Renal cortical epithelial cell (primary cell): ENCODE results near the gene GLT1D1. TPM values are rescaled to one million over a fixed set of nuclear protein-coding genes. Genes with fewer than 3 reads are reported as not detected.

Experiments
- DNase-seq: peaks from one replicate; pipeline ENCODE4 v3.0.0-alpha.2; 2011; ENCODE audit warnings: low read depth
- total RNA-seq: library from RNA; depleted of rRNA; stranded (reverse); fragments of >200 nt; gene quantifications from 2 replicates; pipeline ENCODE4 v1.2.3, GENCODE V29; 2014

GLT1D1 gene
- total RNA-seq, 1 donor from 2014 or later: not detected

GRCh38 chr12:128856035-128856790 lies 2.9 kb downstream of the GLT1D1 start:
- DNase-seq: no peak

- no peak for DNase-seq
Observed at GRCh38 chr12:128856791-128857078, 3.5 kb downstream of the GLT1D1 start.

- DNase-seq: no peak
Observed at GRCh38 chr12:128857133-128857763, 4.0 kb downstream of the GLT1D1 start.

DNA sequence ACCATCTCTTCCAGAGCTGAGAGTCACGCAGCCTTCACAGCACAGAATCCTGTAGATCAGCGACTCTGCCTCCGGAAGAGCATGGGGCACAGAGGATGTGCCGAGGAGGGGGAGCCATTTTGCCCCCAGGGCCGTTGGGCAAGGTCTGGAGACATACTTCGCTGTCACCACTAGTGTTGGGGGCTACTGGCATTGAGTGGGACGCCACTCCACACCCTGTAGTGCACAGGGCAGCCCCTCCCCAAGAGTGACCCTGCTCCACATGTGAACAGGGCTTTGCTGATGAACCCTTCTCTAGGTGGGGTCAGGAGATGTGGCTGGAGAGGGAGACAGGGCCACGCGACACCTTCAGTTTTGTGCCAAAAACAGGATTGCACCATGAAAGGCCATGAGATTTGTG lies 6.0 kb downstream of the GLT1D1 start:
- DNase-seq: no peak

DNA sequence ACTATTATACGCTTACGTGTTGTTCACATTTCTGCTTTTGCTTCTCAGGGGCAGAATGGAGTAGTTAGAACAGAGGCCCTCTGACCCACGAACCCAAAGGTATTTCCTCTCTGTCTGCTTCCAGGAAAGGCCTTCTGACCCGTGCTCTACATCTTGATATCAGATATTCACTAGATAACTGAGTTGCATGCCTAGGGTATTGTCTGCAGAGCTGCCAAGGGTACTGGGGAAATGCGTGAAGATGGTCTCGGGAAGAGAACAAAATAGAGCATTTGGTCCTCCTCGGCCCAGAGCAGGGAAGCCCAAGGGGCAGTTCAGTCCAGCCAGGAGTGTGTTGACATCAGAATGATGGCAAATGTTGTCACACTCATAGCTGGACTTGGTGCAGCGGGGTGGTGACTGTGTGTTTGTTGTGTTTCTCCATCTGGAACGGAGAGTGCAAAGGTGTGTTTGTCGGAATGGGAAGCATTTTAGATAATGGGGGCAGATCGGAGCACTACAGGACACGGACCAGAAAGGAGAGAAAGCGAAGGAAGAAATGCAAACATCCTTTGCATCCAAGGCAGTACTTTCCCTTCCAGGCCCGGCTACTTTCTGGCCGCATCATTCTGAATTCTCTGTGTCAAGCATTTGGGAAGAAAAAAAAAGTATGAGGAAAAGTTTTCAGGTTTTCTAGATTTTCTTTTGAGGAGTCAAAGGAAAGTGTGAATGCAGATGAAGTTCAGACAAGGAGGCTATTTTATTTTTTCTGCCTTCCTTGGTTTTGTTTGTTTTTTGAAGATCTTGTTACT lies 8.1 kb downstream of the GLT1D1 start:
- no peak for DNase-seq

DNA sequence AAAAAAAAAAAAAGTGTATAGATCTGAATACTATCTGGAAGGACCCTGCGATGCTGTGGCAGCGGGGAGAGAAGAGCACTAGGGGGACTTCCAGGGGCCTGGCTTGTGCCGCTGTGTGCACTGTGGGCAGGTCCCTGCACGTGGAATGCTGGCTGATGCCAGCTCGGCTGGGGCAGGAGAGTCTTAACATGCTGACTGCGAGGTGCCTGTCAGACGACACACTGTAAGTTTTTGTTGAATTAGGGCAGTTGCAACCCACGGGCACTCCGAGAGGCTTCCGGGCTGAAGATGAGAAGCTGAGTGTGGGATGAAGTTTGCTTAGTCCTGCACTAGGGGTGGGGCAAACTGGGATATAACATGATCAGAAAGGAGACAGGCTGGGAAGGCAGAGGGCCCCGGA lies 10.7 kb downstream of the GLT1D1 start:
- DNase-seq: no peak

DNA sequence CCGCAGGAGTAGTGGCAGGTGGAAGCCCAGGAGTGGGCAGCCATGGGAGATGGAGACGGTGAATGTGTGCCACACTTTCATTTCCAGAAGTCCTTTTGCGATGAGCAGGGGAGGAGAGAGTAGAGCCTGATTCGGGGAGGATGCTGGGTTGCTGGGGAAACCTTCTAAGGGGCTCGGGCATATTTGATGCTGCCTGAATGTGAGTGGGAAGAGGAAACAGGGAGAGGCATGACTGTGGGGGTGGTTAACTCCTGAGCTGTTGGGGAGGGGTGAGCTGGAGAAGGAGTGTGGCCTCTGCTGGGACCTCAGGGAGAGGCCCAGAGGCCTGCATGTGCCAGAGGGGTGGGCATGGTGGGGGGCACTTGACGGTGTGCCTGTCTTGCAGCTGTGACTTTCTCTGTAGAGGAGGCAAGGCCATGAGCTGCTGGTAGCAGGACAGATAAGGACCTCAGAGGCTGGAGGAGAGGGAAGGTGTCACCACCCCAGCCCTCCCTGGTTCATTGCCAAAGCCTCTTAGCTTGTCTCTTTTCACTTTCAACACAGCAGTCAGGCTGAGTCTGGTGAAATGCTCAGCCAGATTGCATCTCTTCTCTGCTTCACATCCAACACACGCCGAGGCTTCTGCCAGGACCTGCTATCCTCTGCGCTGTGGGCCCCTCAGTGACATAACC lies 11.4 kb downstream of the GLT1D1 start:
- DNase-seq: no peak

- no peak for DNase-seq
Observed at GRCh38 chr12:128867466-128867865, 14.2 kb downstream of the GLT1D1 start.

DNA sequence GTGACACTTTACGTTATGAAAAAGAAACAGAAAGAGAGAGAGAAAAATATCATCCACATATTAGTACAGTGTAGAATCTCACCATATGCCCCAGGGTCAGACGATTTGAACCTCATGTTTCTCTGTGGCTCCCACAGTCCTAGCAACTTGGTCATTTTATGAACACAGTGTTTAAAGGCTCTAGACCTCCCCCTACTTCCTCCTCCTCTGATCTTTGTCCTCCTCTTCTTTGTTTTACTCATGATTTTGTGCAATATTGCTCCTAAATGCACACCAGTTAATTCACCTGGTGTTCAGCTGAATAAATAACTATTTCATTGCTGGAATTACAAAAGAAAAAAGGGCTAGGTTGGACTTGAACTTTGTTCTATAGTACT lies 18.2 kb downstream of the GLT1D1 start:
- no peak for DNase-seq

GRCh38 chr12:128872303-128872702 lies 19.0 kb downstream of the GLT1D1 start:
- no peak for DNase-seq

GRCh38 chr12:128876559-128876958 lies 23.3 kb downstream of the GLT1D1 start:
- DNase-seq: no peak

DNA sequence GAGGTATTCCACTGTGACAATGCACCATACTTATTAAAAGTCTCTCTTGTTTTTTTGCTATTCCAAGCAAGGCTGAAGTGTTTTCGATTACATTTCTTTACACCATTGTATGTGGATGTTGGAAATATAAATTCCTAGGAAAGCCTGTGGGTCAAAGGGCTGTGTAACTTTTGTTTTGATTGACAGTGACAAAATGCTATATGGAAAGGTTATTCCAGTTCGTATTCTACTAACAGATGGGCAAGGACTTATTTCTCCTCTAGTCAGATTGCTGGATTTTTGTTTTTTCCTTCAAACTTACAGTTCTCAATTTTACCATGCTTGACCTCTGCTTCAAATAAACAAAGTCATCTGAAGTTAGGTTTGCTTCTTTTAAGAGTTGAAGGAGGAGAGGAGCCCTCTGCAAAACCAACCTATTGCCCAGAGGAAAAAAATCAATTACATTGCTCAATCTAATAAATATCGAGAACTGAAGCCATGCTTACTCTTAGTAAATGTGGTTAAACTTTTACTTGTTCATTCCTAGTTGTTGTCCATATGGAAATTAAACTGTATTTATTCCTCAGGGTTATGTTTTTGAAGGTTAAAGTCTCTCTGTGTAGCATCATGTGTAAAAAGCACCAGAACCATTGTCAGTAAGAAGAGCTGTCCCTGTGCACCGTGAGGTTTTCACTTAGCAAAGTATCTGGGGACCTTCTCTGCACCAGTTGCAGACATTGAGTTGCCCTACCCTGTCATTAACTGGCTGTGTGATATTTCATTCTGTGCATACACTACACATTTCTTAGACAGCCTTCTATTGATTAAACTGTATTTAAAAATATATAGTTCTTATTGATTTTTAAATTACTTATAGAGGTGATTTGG lies 26.9 kb downstream of the GLT1D1 start:
- no peak for DNase-seq

DNA sequence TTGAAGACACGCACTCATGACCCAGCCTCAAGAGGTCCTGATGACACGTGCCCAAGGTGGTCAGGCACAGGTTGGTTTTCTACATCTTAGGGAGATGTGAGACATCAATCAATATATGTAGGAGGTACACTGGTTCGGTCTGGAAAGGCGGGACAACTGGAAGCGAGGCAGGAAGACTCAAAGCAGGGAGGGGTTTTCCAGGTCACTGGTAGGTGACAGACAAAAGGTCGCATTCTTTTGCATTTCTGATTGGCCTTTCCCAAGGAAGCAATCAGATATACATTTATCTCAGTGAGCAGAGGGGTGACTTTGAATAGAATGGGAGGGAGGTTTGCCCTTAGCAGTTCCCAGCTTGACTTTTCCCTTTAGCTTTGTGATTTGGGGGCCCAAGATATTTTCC lies 38.6 kb downstream of the GLT1D1 start:
- no peak for DNase-seq

- no peak for DNase-seq
Observed at GRCh38 chr12:128903236-128903635, 50.0 kb downstream of the GLT1D1 start.

GRCh38 chr12:128905003-128905544 lies 51.8 kb downstream of the GLT1D1 start:
- no peak for DNase-seq

GRCh38 chr12:128906485-128907137 lies 53.3 kb downstream of the GLT1D1 start:
- DNase-seq: no peak

- no peak for DNase-seq
Observed at GRCh38 chr12:128908254-128908653, 55.0 kb downstream of the GLT1D1 start.

- DNase-seq: no peak
Observed at GRCh38 chr12:128909653-128910052, 56.4 kb downstream of the GLT1D1 start.

DNA sequence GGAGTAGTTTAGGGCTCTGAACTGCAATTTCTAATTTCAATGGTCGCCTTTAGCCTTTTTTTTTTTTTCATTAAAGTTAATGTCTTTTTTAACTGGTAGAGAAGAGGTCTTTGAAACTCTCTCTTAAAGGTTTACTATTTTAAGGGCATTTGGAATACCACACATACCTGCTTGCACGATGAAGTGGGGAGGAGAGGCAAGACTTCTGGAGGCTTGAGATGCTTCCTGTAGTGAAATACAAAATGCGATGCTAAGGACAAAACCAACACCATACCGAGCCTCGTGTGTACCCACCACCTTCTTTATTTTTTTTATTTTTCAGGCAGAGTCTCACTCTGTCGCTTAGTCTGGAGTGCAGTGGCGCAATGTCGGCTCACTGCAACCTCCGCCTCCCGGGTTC lies 57.4 kb downstream of the GLT1D1 start:
- no peak for DNase-seq

GRCh38 chr12:128911861-128912260 lies 58.6 kb downstream of the GLT1D1 start:
- no peak for DNase-seq
